H1 (cell line): ENCODE data around the gene NDUFA3.

Experiments
- BACH1 ChIP-seq: IDR thresholded peaks from 2 replicates; pipeline ENCODE4 v1.6.1; 2012; ENCODE audit warnings: low read length, improper control_type of control experiment
- CTCF ChIP-seq, 3 experiments: IDR thresholded peaks; 1 replicate in 2 of 3; 2 replicates in 1 of 3; pipeline versions ENCODE4 v1.5.1 to v1.6.1; 2011; ENCODE audit warnings: low read length in 3 of 3, mild to moderate bottlenecking in 3 of 3, inconsistent platforms in 2 of 3, low read depth in 1 of 3, moderate library complexity in 1 of 3; ENCODE audit not compliant: insufficient read depth in 1 of 3; ENCODE audit errors: control extremely low read depth in 1 of 3
- EP300 ChIP-seq, 2 experiments: IDR thresholded peaks; 1 replicate in 1 of 2; 2 replicates in 1 of 2; pipeline ENCODE4 v1.6.1; 2011 to 2012; ENCODE audit warnings: low read depth in 2 of 2, low read length in 2 of 2, mild to moderate bottlenecking in 2 of 2, borderline replicate concordance in 1 of 2, inconsistent platforms in 1 of 2, moderate library complexity in 1 of 2
- POU5F1 ChIP-seq: IDR thresholded peaks from 2 replicates; pipeline ENCODE4 v1.6.1; 2011; ENCODE audit warnings: low read depth, mild to moderate bottlenecking, low read length, moderate library complexity

GRCh38 chr19:54128441-54128725, 25.7 kb downstream of the NDUFA3 start:
- TF ChIP-seq BACH1 (no peak), POU5F1 (no peak), EP300 (IDR thresholded peaks at IDR 0.05; ENCODE audit: borderline replicate concordance in 1 of 2, low read depth in 2 of 2, low read length in 2 of 2) (no peak), CTCF (IDR thresholded peaks at IDR 0.05; ENCODE audit: control extremely low read depth in 1 of 3, insufficient read depth in 1 of 3, low read depth in 1 of 3, low read length in 3 of 3) (no peak)
